Right lobe of liver (tissue), 4 donors: Measurements from ENCODE around the gene RCOR1.

ENCODE experiments used
- CTCF ChIP-seq, 4 donors: fragments of 200-600 bp in 3 of 4; fragments of 450-650 bp in 1 of 4; IDR thresholded peaks; one replicate each; pipeline versions ENCODE4 v1.5.1 to v1.8.0; 2016 to 2022; ENCODE audit warnings: antibody characterized with exemption in 4 of 4, mild to moderate bottlenecking in 2 of 4
- POLR2A ChIP-seq: fragments of 450-650 bp; IDR thresholded peaks from one replicate; pipeline ENCODE4 v1.6.1; 2017; ENCODE audit warnings: antibody characterized with exemption, mild to moderate bottlenecking
- donor health status: DM: no; HTN: no; CAD: no.
- donor health status: DM: no; HTN: no; CAD: no.
- donor health status: DM: no; HTN: yes; CAD: no.

DNA sequence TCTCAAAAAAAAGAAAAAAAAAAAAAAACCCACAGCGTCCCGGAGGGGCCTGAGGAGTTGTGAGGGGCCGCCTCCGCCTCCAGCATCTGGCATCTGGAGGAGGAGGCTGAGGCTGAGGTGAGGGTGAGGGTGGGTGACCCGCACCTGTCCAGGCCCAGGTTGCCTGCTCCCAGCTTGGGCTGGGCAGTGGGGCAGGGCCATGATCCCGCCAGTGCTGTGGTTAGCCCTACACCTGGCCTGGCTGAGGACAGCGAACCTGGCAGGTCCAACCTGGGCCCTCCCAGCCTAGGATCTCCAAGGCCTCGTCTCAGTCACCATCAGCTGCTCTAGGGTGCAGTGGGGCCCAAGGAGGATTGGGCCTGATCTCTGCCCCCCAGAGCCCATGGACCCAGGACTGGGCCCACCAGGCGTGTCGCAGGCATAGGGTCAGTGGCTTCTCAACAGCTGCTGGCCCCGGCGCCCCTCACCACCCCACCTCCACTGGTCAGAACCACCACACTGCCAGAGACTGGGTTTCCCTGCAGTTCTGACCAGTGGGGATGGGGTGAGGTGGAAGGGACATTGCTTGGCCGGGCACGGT, 36.3 kb upstream of the RCOR1 start:
- TF ChIP-seq POLR2A (no peak), CTCF (IDR thresholded peaks at IDR 0.05) (no peak)
